Small intestine (tissue), 7 donors: Measurements from ENCODE around the gene ALDH1L1. TPM values are rescaled to one million over a fixed set of nuclear protein-coding genes. Genes with fewer than 3 reads are reported as not detected.

Experiments
- DNase-seq, 2 donors: peaks; one replicate each; pipeline versions ENCODE4 v3.0.0 to v3.0.0-alpha.2; 2013
- FAIRE-seq: peaks from 2 replicates; lab custom pipeline; 2012; peaks lifted over from hg19 to GRCh38; lab: Jason Lieb, UNC
- H3K27ac ChIP-seq, 3 donors: one replicate each; pipeline ENCODE4 v1.5.1; 2013; ENCODE audit warnings: low read length in 2 of 3, mild to moderate bottlenecking in 2 of 3, control low read depth in 1 of 3, inconsistent platforms in 1 of 3, low read depth in 1 of 3, moderate library complexity in 1 of 3
- H3K27me3 ChIP-seq, 3 donors: one replicate each; pipeline ENCODE4 v1.6.1; 2013; ENCODE audit warnings: low read length in 3 of 3, inconsistent platforms in 1 of 3; ENCODE audit not compliant: control insufficient read depth in 3 of 3, insufficient read depth in 3 of 3
- H3K36me3 ChIP-seq, 3 donors: one replicate each; pipeline ENCODE4 v1.6.1; 2013; ENCODE audit warnings: low read length in 3 of 3, inconsistent platforms in 1 of 3, low read depth in 1 of 3, mild to moderate bottlenecking in 1 of 3, moderate library complexity in 1 of 3; ENCODE audit not compliant: control insufficient read depth in 3 of 3, insufficient read depth in 2 of 3
- H3K4me1 ChIP-seq, 3 donors: one replicate each; pipeline ENCODE4 v1.6.1; 2013; ENCODE audit warnings: low read length in 2 of 3, inconsistent platforms in 1 of 3, low read depth in 1 of 3, mild to moderate bottlenecking in 1 of 3, moderate library complexity in 1 of 3; ENCODE audit not compliant: control insufficient read depth in 3 of 3, insufficient read depth in 2 of 3
- H3K4me3 ChIP-seq, 3 donors: one replicate each; pipeline ENCODE4 v1.5.1; 2013; ENCODE audit warnings: low read length in 3 of 3, control low read depth in 1 of 3, inconsistent platforms in 1 of 3, low read depth in 1 of 3, mild to moderate bottlenecking in 1 of 3, moderate library complexity in 1 of 3
- H3K9me3 ChIP-seq, 2 donors: one replicate each; pipeline ENCODE4 v1.6.1; 2013; ENCODE audit warnings: low read depth in 1 of 2, low read length in 1 of 2; ENCODE audit not compliant: control insufficient read depth in 2 of 2, insufficient read depth in 1 of 2
- WGBS, 3 donors: extraction: QIAGEN DNeasy Blood & Tissue Kit; methylation state at CpG; one replicate each; pipeline ENCODE4 v1.1.7; 2013; 5-methylcytosine and 5-hydroxymethylcytosine counted together
- polyA plus RNA-seq, 4 donors: library from polyadenylated mRNA; stranded (reverse) in 3 of 4; unstranded in 1 of 4; fragments of 200-250 nt in 3 of 4; fragments of 120-200 nt in 1 of 4; gene quantifications; one replicate each; pipeline versions ENCODE4 v1.2.1 to v1.2.3, GENCODE V29; 2013
- donor health status: healthy with polysubstance abuse.
- donor health status: control.
- donor health status: control.
- donor health status: Bipolar disorder and iron deficiency.
- donor health status: healthy.

The ALDH1L1 gene
- polyA plus RNA-seq, 4 donors = 0.27 to 58.7 (median 2.5) TPM

- Histone ChIP-seq H3K27me3 (peaks cover 0 to 3% (median 0%) of the 10 kb centered on the region in 3 donors), H3K4me1 (no peaks in the 10 kb centered on the region), H3K4me3 (no peak overlapping the region), H3K27ac (no peak overlapping the region), H3K36me3 (peaks cover 0 to 34% (median 0%) of the 10 kb centered on the region in 3 donors), H3K9me3 (no peaks in the 10 kb centered on the region)
- FAIRE-seq (no peak), DNase-seq (no peak)
- 90 to 97% (median 91%) methylated on average over 8 of the region's 8 CpGs for WGBS, 3 donors
Observed at GRCh38 chr3:126119976-126120375, 60.4 kb downstream of the ALDH1L1 start.

DNA sequence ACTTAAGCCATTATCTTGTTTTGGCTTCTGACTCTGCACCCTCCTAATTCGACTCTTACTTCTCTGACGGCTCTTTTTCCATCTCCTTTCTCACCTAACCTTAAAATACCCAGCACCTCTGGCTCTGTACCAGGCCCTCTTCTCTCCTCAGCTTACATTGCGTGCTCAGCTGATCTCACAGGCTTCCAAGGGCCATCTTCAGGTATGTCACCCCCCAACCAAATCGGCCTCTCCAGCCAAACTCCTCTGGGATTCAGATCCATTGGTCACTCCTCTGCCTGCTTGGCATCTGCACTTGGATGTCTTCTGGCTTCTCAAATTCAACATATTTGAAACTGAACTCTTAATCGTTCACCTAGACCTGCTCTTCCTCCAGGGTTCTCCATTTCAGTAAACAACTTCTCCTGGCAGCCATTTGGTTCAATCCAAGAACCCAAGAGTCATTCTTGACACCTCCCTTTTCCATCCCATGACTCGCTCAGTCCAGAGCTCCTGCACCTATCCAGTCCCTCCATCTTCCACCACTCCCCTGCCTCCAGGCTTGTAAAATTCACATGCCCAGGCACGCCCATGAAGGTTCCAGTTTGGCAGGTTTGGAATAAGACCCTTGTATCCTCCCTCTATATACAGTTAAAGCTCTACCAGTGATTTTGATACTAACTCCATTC, 61.2 kb downstream of the ALDH1L1 start:
- 73 to 79% (median 77%) methylated on average over 7 of the region's 7 CpGs for WGBS, 3 donors
- H3K4me3 ChIP-seq = no peak overlapping the region
- H3K4me1 ChIP-seq = no peaks in the 10 kb centered on the region
- no peaks in the 10 kb centered on the region for H3K9me3 ChIP-seq
- no peak for FAIRE-seq
- H3K27me3 ChIP-seq = peaks cover 0 to 3% (median 0%) of the 10 kb centered on the region in 3 donors
- peaks cover 0 to 34% (median 0%) of the 10 kb centered on the region in 3 donors for H3K36me3 ChIP-seq
- no peak overlapping the region for H3K27ac ChIP-seq
- DNase-seq = no peak

- Histone ChIP-seq H3K27me3 (peaks cover 0 to 3% (median 0%) of the 10 kb centered on the region in 3 donors), H3K36me3 (peaks cover 0 to 34% (median 0%) of the 10 kb centered on the region in 3 donors), H3K9me3 (no peaks in the 10 kb centered on the region), H3K4me1 (no peaks in the 10 kb centered on the region), H3K27ac (no peak overlapping the region), H3K4me3 (no peak overlapping the region)
- FAIRE-seq (no peak), DNase-seq (no peak)
- WGBS, 3 donors = 76 to 82% (median 76%) methylated on average over 11 of the region's 11 CpGs
Observed at GRCh38 chr3:126118591-126118990, 61.8 kb downstream of the ALDH1L1 start.

DNA sequence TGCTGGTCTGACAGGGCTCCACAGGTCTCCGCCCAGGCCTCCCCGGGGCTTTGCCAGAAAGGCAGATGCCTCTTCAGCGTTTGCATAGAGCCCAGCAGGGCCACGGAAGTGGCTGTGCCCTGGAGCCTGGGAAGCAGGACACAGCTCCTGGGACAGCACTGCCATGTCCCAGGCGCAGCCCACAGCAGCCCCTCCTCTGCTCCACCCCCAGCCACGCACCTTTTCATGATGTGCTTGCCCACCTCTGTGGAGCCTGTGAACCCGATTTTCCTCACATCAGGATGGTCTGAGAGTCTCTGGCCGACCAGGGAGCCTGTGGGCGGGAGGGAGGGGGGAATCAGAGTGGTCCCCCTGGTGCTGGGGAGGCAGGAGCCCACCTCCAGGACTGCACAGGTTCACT, 62.6 kb downstream of the ALDH1L1 start:
- Histone ChIP-seq H3K36me3 (peaks cover 0 to 41% (median 0%) of the 10 kb centered on the region in 3 donors), H3K4me1 (no peaks in the 10 kb centered on the region), H3K27ac (no peak overlapping the region), H3K4me3 (no peak overlapping the region), H3K27me3 (peaks cover 0 to 3% (median 0%) of the 10 kb centered on the region in 3 donors), H3K9me3 (no peaks in the 10 kb centered on the region)
- no peak for DNase-seq
- WGBS, 3 donors = 68 to 76% (median 69%) methylated on average over 9 of the region's 9 CpGs
- FAIRE-seq = no peak

DNA sequence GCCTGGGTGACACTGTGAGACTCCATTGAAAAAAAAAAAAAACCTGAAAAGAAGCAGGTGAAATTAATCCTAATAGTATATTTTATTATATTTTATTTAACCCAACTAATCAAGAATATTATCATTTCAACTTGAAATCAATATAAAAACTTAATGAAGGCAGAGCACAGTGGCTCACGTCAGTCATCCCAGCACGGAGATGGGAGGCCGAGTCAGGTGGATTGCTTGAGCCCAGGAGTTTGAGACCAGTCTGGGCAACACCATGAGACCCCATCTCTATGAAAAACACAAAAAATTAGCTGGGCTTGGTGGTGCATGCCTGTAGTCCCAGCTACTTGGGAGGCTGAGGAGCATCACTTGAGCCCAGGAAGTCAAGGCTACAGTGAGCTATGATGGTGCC, 63.2 kb downstream of the ALDH1L1 start:
- 87 to 97% (median 95%) methylated on average over 3 of the region's 3 CpGs for WGBS, 3 donors
- Histone ChIP-seq H3K9me3 (no peaks in the 10 kb centered on the region), H3K36me3 (peaks cover 0 to 47% (median 0%) of the 10 kb centered on the region in 3 donors), H3K27ac (no peak overlapping the region), H3K4me3 (no peak overlapping the region), H3K27me3 (peaks cover 0 to 3% (median 0%) of the 10 kb centered on the region in 3 donors), H3K4me1 (no peaks in the 10 kb centered on the region)
- FAIRE-seq (no peak), DNase-seq (no peak)

DNA sequence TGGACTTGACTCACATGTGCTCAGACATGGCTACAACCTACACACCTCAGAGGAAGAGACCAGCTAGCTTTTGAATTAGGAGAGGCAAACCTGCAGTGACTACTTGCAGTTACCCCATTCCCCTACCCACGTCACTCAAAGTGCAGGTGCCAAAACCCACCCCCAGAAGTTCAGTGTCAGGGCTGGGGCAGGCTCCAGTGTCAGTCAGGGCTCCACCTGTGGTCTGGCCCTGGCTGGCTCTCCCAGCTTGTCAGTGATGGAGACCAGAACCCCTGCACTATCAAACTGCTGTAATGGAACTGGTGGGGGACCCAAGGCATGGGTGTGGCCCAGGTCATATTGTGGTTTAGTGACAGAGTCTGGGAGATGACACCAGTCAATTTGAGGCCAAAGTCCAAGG, 63.9 kb downstream of the ALDH1L1 start:
- Histone ChIP-seq H3K27me3 (no peaks in the 10 kb centered on the region), H3K4me1 (no peaks in the 10 kb centered on the region), H3K27ac (no peak overlapping the region), H3K9me3 (no peaks in the 10 kb centered on the region), H3K4me3 (no peak overlapping the region), H3K36me3 (peaks cover 0 to 51% (median 0%) of the 10 kb centered on the region in 3 donors)
- DNase-seq = no peak
- WGBS, 3 donors = 57 to 77% (median 73%) methylated on average over 1 of the region's 1 CpG
- no peak for FAIRE-seq

DNA sequence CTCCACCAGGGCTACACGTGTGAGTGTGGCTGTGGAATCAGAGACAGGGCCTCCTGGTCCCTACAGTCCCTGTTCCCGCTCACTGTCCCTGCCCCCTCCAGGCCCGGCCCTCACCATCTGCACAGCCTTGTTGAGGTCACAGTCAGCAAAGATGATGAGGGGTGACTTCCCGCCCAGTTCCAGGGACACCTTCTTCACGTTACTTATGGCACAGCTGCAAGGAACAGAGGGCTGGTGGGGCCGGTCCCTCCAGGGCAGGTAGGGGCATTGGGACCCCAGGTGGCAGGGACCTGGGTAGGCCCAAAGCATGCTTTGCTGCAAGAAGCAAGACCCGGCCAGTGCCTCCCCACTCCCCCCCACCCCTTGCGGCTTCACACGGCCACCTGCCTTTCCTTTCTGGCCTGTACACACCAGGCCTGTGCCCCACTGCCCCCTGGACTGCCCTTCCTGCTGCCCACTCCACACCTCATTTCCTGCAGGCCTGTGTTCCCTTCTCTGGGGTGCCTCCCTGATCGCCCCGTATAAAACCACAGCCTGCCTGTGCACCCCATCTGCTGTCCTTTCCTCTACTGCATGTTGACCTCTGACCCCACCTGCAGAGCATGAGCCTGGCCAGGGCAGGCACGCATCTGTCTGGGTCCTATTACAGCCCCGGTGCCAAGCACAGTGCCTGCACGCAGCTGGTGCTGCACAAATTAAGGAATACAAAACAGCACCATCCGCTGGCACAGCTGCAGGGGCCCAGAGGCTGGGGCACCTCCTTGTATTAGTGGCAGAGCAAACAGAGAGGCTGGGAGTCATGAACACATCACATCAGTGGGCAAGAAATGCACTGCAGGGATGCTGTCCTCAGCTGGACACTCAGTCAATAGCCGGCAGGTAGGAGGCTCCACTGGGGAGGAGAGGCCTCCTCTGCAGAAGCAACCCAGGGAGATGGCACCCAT, 65.7 kb downstream of the ALDH1L1 start:
- Histone ChIP-seq H3K27me3 (no peaks in the 10 kb centered on the region), H3K4me3 (no peak overlapping the region), H3K27ac (no peak overlapping the region), H3K9me3 (no peaks in the 10 kb centered on the region), H3K36me3 (peaks cover 0 to 62% (median 0%) of the 10 kb centered on the region in 3 donors), H3K4me1 (no peaks in the 10 kb centered on the region)
- 86 to 88% (median 87%) methylated on average over 14 to 16 of the region's 16 CpGs for WGBS, 3 donors
- FAIRE-seq (no peak), DNase-seq (no peak)

- Histone ChIP-seq H3K27me3 (no peaks in the 10 kb centered on the region), H3K36me3 (peaks cover 0 to 64% (median 0%) of the 10 kb centered on the region in 3 donors), H3K4me3 (no peak overlapping the region), H3K4me1 (no peaks in the 10 kb centered on the region), H3K9me3 (no peaks in the 10 kb centered on the region), H3K27ac (no peak overlapping the region)
- no peak for FAIRE-seq
- no peak for DNase-seq
- WGBS, 3 donors = 75 to 85% (median 83%) methylated on average over 9 of the region's 9 CpGs
Observed at GRCh38 chr3:126113733-126114442, 66.5 kb downstream of the ALDH1L1 start.
